Measurements from ENCODE around the gene ST3GAL2.

DNA sequence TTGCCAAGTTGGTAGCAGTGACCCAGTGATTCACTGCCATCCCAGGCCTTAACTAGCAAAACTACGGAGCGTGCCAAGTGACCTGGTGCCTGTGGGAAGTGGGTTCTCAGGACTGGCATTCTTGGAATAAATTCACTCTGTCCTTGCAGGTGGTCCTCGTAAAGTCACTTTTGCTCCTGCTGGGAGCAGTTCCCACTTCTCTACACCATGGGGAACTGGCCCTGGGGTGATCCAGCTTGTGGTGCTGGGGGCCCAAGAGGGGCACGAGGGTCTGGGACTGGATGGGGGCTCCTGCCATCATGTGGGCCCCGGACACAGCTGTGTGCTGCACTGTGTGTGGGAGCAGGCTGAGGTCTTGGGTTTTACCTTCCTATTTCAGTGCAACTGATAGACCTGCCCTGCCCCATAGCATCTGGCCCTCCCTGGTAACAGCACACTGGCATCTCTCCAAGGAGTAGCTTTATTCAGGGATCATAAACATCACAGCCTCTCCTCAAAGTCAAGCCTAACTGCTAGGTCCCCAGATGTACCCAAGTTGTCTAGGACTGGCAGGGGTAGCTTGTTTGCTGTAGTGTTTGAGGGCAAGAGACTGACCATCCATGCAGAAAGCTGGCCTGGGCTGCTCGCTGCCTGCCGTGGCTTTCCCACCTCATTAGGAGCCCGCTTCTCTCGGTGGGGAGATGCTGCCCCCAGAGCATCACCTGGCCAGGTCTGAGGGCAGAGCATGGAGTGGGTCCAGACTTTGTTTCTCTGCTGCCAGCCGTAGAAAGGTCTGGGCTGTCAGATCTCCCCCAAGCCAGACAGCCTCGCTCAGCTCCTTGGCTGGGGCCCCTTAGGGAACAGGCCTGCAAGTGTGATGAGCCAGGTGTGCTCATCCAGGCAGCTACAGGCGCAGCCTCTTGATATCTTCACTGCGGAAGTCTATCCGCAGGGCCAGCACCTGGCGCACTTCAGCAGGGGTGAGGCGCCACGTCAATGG lies 41.5 kb upstream of the ST3GAL2 start:
- TF ChIP-seq NR2C2 (CRISPR knock-in tag; IDR thresholded peaks at IDR 0.05) = no peak
- TF ChIP-seq, protein P1, sequence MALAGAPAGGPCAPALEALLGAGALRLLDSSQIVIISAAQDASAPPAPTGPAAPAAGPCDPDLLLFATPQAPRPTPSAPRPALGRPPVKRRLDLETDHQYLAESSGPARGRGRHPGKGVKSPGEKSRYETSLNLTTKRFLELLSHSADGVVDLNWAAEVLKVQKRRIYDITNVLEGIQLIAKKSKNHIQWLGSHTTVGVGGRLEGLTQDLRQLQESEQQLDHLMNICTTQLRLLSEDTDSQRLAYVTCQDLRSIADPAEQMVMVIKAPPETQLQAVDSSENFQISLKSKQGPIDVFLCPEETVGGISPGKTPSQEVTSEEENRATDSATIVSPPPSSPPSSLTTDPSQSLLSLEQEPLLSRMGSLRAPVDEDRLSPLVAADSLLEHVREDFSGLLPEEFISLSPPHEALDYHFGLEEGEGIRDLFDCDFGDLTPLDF (CRISPR knock-in tag; IDR thresholded peaks at IDR 0.05) = no peak
- TF ChIP-seq, protein P2, sequence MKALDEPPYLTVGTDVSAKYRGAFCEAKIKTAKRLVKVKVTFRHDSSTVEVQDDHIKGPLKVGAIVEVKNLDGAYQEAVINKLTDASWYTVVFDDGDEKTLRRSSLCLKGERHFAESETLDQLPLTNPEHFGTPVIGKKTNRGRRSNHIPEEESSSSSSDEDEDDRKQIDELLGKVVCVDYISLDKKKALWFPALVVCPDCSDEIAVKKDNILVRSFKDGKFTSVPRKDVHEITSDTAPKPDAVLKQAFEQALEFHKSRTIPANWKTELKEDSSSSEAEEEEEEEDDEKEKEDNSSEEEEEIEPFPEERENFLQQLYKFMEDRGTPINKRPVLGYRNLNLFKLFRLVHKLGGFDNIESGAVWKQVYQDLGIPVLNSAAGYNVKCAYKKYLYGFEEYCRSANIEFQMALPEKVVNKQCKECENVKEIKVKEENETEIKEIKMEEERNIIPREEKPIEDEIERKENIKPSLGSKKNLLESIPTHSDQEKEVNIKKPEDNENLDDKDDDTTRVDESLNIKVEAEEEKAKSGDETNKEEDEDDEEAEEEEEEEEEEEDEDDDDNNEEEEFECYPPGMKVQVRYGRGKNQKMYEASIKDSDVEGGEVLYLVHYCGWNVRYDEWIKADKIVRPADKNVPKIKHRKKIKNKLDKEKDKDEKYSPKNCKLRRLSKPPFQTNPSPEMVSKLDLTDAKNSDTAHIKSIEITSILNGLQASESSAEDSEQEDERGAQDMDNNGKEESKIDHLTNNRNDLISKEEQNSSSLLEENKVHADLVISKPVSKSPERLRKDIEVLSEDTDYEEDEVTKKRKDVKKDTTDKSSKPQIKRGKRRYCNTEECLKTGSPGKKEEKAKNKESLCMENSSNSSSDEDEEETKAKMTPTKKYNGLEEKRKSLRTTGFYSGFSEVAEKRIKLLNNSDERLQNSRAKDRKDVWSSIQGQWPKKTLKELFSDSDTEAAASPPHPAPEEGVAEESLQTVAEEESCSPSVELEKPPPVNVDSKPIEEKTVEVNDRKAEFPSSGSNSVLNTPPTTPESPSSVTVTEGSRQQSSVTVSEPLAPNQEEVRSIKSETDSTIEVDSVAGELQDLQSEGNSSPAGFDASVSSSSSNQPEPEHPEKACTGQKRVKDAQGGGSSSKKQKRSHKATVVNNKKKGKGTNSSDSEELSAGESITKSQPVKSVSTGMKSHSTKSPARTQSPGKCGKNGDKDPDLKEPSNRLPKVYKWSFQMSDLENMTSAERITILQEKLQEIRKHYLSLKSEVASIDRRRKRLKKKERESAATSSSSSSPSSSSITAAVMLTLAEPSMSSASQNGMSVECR (CRISPR knock-in tag; IDR thresholded peaks at IDR 0.05; ENCODE audit: borderline replicate concordance) = no peak

Measured in WTC11 (cell line).